Adrenal gland (tissue), 5 donors: ENCODE data around the gene ZC3H8.

Source experiments
- POLR2A ChIP-seq, 2 donors: fragments of 450-650 bp; IDR thresholded peaks; one replicate each; pipeline ENCODE4 v1.6.1; 2017; ENCODE audit warnings: antibody characterized with exemption in 2 of 2, mild to moderate bottlenecking in 2 of 2, moderate library complexity in 1 of 2
- TF ChIP-seq, protein P1 (sequence below), 6 experiments: fragments of 450-650 bp in 4 of 6; fragments of 200-600 bp in 2 of 6; sonication (generic) in 1 of 6; IDR thresholded peaks; 1 replicate in 5 of 6; 2 replicates in 1 of 6; pipeline versions ENCODE4 v1.5.1 to v1.8.0; 2016 to 2021; ENCODE audit warnings: antibody characterized with exemption in 6 of 6, mild to moderate bottlenecking in 2 of 6, moderate library complexity in 1 of 6
- donor health status: DM: no; HTN: no; CAD: no.

DNA sequence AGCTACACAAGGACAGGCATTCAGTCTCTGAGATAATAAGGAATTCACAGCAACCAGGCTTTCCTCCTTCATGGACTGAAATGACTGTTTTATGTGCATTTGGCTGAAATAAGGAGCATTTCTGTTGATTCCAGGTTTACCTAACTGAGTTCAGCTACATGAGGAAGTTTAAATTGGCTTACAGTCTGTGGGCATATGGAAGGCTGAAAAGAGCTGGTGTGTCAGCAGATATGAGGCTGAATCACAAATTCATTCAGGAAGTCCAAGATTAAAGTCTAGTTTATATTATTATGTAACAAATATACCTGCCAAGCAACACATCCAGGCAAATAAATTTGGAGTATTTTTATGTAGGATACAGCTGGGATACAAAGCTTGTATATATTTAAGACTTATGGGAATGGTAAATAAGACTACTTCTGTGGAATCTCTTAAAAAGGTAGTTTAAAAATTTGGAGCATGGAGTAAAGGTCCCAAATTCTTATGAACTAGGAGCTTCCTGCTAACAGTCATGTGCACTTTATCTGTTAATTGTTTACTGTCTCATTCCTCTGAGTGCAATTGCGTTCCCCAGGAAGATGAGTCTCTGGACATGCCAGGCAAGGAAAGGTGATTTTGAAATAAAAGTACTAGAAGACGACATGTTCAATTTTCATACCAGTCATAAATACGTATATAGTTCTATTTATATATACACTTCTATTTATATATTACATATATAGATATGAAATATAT lies 53.0 kb downstream of the ZC3H8 start:
- TF ChIP-seq, protein P1, sequence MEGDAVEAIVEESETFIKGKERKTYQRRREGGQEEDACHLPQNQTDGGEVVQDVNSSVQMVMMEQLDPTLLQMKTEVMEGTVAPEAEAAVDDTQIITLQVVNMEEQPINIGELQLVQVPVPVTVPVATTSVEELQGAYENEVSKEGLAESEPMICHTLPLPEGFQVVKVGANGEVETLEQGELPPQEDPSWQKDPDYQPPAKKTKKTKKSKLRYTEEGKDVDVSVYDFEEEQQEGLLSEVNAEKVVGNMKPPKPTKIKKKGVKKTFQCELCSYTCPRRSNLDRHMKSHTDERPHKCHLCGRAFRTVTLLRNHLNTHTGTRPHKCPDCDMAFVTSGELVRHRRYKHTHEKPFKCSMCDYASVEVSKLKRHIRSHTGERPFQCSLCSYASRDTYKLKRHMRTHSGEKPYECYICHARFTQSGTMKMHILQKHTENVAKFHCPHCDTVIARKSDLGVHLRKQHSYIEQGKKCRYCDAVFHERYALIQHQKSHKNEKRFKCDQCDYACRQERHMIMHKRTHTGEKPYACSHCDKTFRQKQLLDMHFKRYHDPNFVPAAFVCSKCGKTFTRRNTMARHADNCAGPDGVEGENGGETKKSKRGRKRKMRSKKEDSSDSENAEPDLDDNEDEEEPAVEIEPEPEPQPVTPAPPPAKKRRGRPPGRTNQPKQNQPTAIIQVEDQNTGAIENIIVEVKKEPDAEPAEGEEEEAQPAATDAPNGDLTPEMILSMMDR (IDR thresholded peaks at IDR 0.05): no peak
- TF ChIP-seq POLR2A (IDR thresholded peaks at IDR 0.05): no peak
